ACC112 (cell line): ENCODE data around the gene PTS.

ENCODE experiments used
- H2AFZ ChIP-seq: fragments of 200-600 bp; sonication (generic); one replicate; pipeline ENCODE4 v1.6.0; 2017; ENCODE audit warnings: antibody characterized with exemption, low read length; ENCODE audit not compliant: unreplicated experiment
- H3K27ac ChIP-seq: fragments of 200-600 bp; sonication (generic); 2 replicates; pipeline ENCODE4 v1.5.1; 2014; ENCODE audit warnings: low read depth, mild to moderate bottlenecking, antibody characterized with exemption, low read length, moderate library complexity
- H3K27me3 ChIP-seq: fragments of 200-600 bp; sonication (generic); 2 replicates; pipeline ENCODE4 v1.6.1; 2014; ENCODE audit warnings: mild to moderate bottlenecking, antibody characterized with exemption, low read length, moderate library complexity, mixed read lengths; ENCODE audit not compliant: insufficient read depth
- H3K36me3 ChIP-seq: fragments of 200-600 bp; sonication (generic); 2 replicates; pipeline ENCODE4 v1.6.1; 2016; ENCODE audit warnings: mild to moderate bottlenecking, antibody characterized with exemption, low read length, moderate library complexity, mixed read lengths; ENCODE audit not compliant: insufficient read depth
- H3K4me1 ChIP-seq: fragments of 200-600 bp; sonication (generic); one replicate; pipeline ENCODE4 v1.6.1; 2016; ENCODE audit warnings: low read length, mixed read lengths; ENCODE audit not compliant: insufficient read depth, unreplicated experiment, control insufficient read depth
- H3K4me3 ChIP-seq: fragments of 200-600 bp; sonication (generic); 2 replicates; pipeline ENCODE4 v1.5.1; 2014; ENCODE audit warnings: mild to moderate bottlenecking, low read depth, low read length
- H3K79me2 ChIP-seq: fragments of 200-600 bp; sonication (generic); one replicate; pipeline ENCODE4 v1.6.0; 2016; ENCODE audit warnings: low read length; ENCODE audit not compliant: control insufficient read depth, unreplicated experiment, insufficient read depth

Gene PTS

DNA sequence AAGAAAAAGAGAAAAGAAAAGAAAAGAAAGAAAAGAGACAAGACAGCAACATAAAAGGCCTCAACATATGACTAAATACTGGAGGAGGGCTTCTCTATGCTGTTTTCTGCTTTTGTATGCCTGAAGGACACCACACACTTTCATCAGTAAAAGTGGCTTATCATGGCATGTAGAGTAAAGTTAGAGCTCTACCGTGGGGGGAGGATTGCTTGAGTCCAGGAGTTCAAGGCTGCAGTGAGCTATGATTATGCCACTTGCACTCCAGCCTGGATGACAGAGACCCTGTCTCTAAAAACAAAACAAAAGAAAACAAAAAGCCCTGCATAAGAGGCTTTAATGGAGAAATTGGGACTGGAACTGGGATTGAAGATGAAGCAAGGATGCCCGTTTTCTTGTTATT, 5.7 kb downstream of the PTS start:
- H3K27ac ChIP-seq: no peak overlapping the region
- H3K27me3 ChIP-seq: no peaks in the 10 kb centered on the region
- H3K4me1 ChIP-seq: peaks cover 16% of the 10 kb centered on the region
- H3K4me3 ChIP-seq: no peak overlapping the region
- peaks cover 17% of the 10 kb centered on the region for H3K79me2 ChIP-seq
- H3K36me3 ChIP-seq: peaks cover 24% of the 10 kb centered on the region
- no peak overlapping the region for H2AFZ ChIP-seq

GRCh38 chr11:112235750-112236390, 9.6 kb downstream of the PTS start:
- H3K27me3 ChIP-seq: no peaks in the 10 kb centered on the region
- no peak overlapping the region for H3K4me3 ChIP-seq
- no peak overlapping the region for H3K27ac ChIP-seq
- no peak overlapping the region for H2AFZ ChIP-seq
- no peaks in the 10 kb centered on the region for H3K4me1 ChIP-seq
- H3K36me3 ChIP-seq: peaks cover 22% of the 10 kb centered on the region
- no peaks in the 10 kb centered on the region for H3K79me2 ChIP-seq

GRCh38 chr11:112237451-112237850, 11.2 kb downstream of the PTS start:
- Histone ChIP-seq H3K79me2 (no peaks in the 10 kb centered on the region), H3K4me3 (no peak overlapping the region), H3K4me1 (no peaks in the 10 kb centered on the region), H2AFZ (no peak overlapping the region), H3K36me3 (peaks cover 29% of the 10 kb centered on the region), H3K27ac (no peak overlapping the region), H3K27me3 (no peaks in the 10 kb centered on the region)

DNA sequence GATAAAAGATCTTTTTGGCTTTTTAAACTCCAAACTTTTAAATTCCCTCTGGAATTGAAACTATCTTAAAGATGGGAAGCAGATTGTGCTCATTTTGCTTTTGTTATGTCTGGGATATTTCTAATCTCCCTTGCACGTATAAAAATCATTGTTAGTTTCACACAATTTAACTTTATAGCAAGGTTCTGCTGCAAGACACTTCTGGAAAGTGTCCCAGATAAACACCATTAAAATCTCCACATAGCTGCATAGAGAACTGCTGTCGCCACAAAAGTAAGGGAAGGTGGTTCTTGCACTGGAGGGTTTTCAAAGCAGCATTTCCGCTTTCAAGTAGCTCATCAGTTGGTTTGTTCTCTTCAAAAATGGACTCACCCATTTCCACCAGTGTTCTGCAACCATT, 11.8 kb downstream of the PTS start:
- H3K4me3 ChIP-seq: no peak overlapping the region
- H3K4me1 ChIP-seq: no peaks in the 10 kb centered on the region
- no peak overlapping the region for H2AFZ ChIP-seq
- H3K36me3 ChIP-seq: peaks cover 24% of the 10 kb centered on the region
- H3K27ac ChIP-seq: no peak overlapping the region
- H3K79me2 ChIP-seq: no peaks in the 10 kb centered on the region
- no peaks in the 10 kb centered on the region for H3K27me3 ChIP-seq

DNA sequence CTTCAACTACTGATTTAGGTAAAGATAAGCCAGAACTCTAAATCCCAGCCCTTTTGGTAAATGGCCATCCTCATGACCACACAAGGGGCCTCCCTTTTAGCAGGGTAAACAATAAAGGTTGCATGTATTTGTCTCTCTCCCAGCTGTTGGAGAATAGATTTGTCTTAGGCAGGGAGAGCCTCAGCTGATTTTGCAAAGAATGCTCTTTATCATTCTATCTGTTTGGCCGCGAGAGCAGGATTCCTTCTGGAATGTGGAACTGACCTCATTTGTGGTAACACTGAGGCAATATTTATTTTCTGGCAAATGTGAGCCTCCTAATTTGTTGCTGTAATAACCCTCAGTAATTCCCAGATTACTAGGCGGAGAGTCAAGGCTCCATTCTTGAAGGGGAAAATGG, 15.3 kb downstream of the PTS start:
- H3K79me2 ChIP-seq: no peaks in the 10 kb centered on the region
- no peaks in the 10 kb centered on the region for H3K4me1 ChIP-seq
- H3K27ac ChIP-seq: no peak overlapping the region
- H3K4me3 ChIP-seq: no peak overlapping the region
- H2AFZ ChIP-seq: no peak overlapping the region
- peaks cover 19% of the 10 kb centered on the region for H3K36me3 ChIP-seq
- H3K27me3 ChIP-seq: no peaks in the 10 kb centered on the region

DNA sequence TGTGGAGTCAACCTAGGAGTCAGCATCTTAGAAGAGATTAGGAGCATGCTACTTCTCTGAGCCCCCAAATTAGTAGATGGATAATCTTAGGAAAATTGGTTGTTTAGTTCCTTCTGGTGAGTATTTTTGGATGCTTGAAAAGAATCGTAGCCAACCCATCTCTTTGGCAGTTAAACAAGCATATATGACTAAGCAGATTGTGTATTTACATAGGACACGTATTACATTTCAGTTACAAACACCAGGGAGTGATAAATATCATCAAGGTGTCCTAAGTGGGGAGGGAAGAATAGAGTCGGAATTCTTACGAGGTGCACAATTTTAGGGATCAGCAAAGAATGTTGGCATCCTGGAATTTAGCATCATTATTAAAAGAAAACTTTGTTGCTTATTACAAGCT, 21.0 kb downstream of the PTS start:
- H2AFZ ChIP-seq: no peak overlapping the region
- no peaks in the 10 kb centered on the region for H3K4me1 ChIP-seq
- H3K27me3 ChIP-seq: no peaks in the 10 kb centered on the region
- no peak overlapping the region for H3K27ac ChIP-seq
- H3K36me3 ChIP-seq: peaks cover 6% of the 10 kb centered on the region
- no peak overlapping the region for H3K4me3 ChIP-seq
- H3K79me2 ChIP-seq: no peaks in the 10 kb centered on the region

DNA sequence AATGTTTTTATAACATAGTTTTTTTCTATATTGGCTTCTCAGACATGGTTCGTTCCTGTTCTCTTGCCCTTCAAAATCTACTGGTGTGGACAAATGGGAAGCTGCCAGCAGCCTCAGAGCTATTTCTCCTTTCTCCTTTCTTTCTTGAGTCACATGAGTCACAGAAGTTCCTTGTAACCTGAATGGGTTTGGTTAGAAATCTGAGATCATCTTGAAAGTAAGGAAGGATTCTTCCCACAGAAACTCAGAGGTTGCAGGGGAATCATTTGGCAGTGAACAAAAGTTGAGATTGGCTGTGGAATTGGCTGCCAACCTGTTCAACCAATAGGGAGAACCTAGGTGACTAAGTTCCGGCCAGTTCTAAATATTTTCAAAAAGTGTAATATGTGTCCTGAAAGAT, 22.0 kb downstream of the PTS start:
- Histone ChIP-seq H3K27ac (no peak overlapping the region), H3K36me3 (peaks cover 5% of the 10 kb centered on the region), H3K27me3 (no peaks in the 10 kb centered on the region), H3K4me1 (no peaks in the 10 kb centered on the region), H2AFZ (no peak overlapping the region), H3K79me2 (no peaks in the 10 kb centered on the region), H3K4me3 (no peak overlapping the region)

GRCh38 chr11:112249871-112250610, 23.8 kb downstream of the PTS start:
- H2AFZ ChIP-seq: no peak overlapping the region
- no peak overlapping the region for H3K4me3 ChIP-seq
- no peaks in the 10 kb centered on the region for H3K79me2 ChIP-seq
- no peaks in the 10 kb centered on the region for H3K36me3 ChIP-seq
- H3K27ac ChIP-seq: no peak overlapping the region
- peaks cover 3% of the 10 kb centered on the region for H3K4me1 ChIP-seq
- no peaks in the 10 kb centered on the region for H3K27me3 ChIP-seq

- Histone ChIP-seq H2AFZ (no peak overlapping the region), H3K79me2 (no peaks in the 10 kb centered on the region), H3K4me3 (no peak overlapping the region), H3K4me1 (peaks cover 10% of the 10 kb centered on the region), H3K36me3 (no peaks in the 10 kb centered on the region), H3K27me3 (no peaks in the 10 kb centered on the region), H3K27ac (no peak overlapping the region)
Observed at GRCh38 chr11:112253605-112254242, 27.5 kb downstream of the PTS start.

DNA sequence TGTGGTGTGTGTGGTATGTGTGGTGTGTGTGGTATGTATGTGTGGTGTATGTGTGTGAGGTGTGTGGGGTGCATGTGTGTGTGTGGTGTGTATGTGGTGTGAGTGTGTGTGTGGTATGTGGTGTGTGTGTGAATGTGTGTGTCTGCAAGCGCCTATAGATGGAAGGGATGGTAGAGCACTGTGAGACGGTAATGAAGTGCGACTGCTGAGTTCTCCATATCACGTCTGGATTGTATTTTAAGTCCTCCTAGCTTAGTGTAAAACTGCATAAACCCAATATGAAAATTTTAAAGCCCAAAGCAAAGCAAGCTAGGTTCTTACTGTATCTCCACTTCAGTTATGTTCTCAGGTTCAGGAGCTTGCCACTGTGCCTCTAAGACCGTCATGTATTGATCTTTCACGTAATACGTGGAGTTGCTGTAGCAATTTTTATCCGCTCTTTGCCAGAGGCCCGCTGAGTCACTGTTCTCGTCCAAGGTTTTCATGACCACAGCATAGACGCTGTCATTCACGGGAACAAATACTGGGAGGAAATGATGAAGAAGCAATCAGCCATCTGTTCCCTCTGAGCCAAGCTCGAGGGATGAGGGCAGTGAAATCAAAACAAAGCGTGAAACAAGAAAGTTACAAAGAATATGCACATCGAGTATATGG, 29.0 kb downstream of the PTS start:
- peaks cover 10% of the 10 kb centered on the region for H3K4me1 ChIP-seq
- no peaks in the 10 kb centered on the region for H3K79me2 ChIP-seq
- H3K27ac ChIP-seq: peak overlapping the region; percentile 56; the same call in 1 of the 2 replicates
- H3K27me3 ChIP-seq: no peaks in the 10 kb centered on the region
- no peaks in the 10 kb centered on the region for H3K36me3 ChIP-seq
- peak overlapping the region; percentile 69 for H2AFZ ChIP-seq
- no peak overlapping the region for H3K4me3 ChIP-seq
